A673 (cell line): ENCODE data around the gene KANTR. TPM values are rescaled to one million over a fixed set of nuclear protein-coding genes. Genes with fewer than 3 reads are reported as not detected.

Source experiments
- BruUV-seq: library from RNA; stranded (reverse); fragments of 400-500 nt; replicated peaks from 2 replicates; lab custom pipeline; 2021; lab: Mats Ljungman, UMichigan
- CTCF ChIA-PET: fragments of 300-600 bp; sonication (Branson Sonifier 250); formaldehyde crosslinking; loops from one replicate; lab custom pipeline; 2022; ENCODE audit warnings: antibody characterized with exemption; lab: Charles Lee
- POLR2A ChIA-PET: fragments of 300-600 bp; sonication (Branson Sonifier 250); formaldehyde crosslinking; loops from one replicate; lab custom pipeline; 2022; ENCODE audit warnings: antibody characterized with exemption; ENCODE audit not compliant: low non-redundant PET; lab: Charles Lee
- DNase-seq: peaks from one replicate; pipeline ENCODE4 v3.0.0-alpha.2; 2015; ENCODE audit warnings: low spot score
- H3K27ac ChIP-seq: fragments of 200-600 bp; sonication (generic); 2 replicates; pipeline ENCODE4 v1.5.1; 2016; ENCODE audit warnings: mixed run types, low read depth, mild to moderate bottlenecking, mixed read lengths, antibody characterized with exemption, low read length; ENCODE audit not compliant: poor library complexity, severe bottlenecking
- H3K27me3 ChIP-seq: fragments of 200-600 bp; sonication (generic); replicated peaks from 2 replicates; pipeline ENCODE4 v1.6.1; 2017; ENCODE audit warnings: mixed run types, low read depth, mild to moderate bottlenecking, mixed read lengths, antibody characterized with exemption, low read length; ENCODE audit not compliant: insufficient read depth, poor library complexity
- H3K36me3 ChIP-seq: fragments of 200-600 bp; sonication (generic); 2 replicates; pipeline ENCODE4 v1.6.1; 2016; ENCODE audit warnings: mixed run types, mild to moderate bottlenecking, mixed read lengths, antibody characterized with exemption, low read length; ENCODE audit not compliant: insufficient read depth, poor library complexity, severe bottlenecking
- H3K4me1 ChIP-seq: fragments of 200-600 bp; sonication (generic); 2 replicates; pipeline ENCODE4 v1.6.1; 2017; ENCODE audit warnings: mixed run types, mild to moderate bottlenecking, mixed read lengths, antibody characterized with exemption, low read length; ENCODE audit not compliant: insufficient read depth, poor library complexity, severe bottlenecking
- H3K4me3 ChIP-seq: fragments of 200-600 bp; sonication (generic); 2 replicates; pipeline ENCODE4 v1.5.1; 2016; ENCODE audit warnings: low read depth, mixed run types, mild to moderate bottlenecking, mixed read lengths, low read length; ENCODE audit not compliant: poor library complexity, severe bottlenecking
- H3K9me3 ChIP-seq: fragments of 200-600 bp; sonication (generic); 2 replicates; pipeline ENCODE4 v1.6.1; 2016; ENCODE audit warnings: mixed run types, low read depth, mild to moderate bottlenecking, mixed read lengths, antibody characterized with exemption, low read length; ENCODE audit not compliant: poor library complexity, severe bottlenecking
- CTCF ChIP-seq: fragments of 300-800, 200-600 bp; sonication (generic); conservative IDR thresholded peaks from 2 replicates; pipeline ENCODE4 v1.5.1; 2017; ENCODE audit warnings: low read depth, mild to moderate bottlenecking, antibody characterized with exemption, low read length, moderate library complexity, mixed read lengths
- EZH2 ChIP-seq: fragments of 200-600 bp; sonication (generic); IDR thresholded peaks from 2 replicates; pipeline ENCODE4 v1.6.1; 2017; ENCODE audit warnings: borderline replicate concordance, low read depth, mild to moderate bottlenecking, mixed read lengths, antibody characterized with exemption, low read length; ENCODE audit not compliant: poor library complexity, severe bottlenecking
- intact Hi-C: fragments of 100-400 bp; cut with micrococcal nuclease; formaldehyde crosslinking; loops from one replicate; pipeline ENCODE4 v1.10.0; 2022; ENCODE audit not compliant: unreplicated experiment
- total RNA-seq: library from RNA; stranded (reverse); gene quantifications from 2 replicates; pipeline ENCODE4 v1.2.3, GENCODE V29; 2021

The KANTR gene
- total RNA-seq, 1 experiment from 2014 or later: 15.4 TPM

- H3K4me1 ChIP-seq: no peaks in the 10 kb centered on the region
- POLR2A ChIA-PET: no interaction called here
- no peaks in the 10 kb centered on the region for H3K27me3 ChIP-seq
- no peak for DNase-seq
- no TSS peak for BruUV-seq
- no peak for TF ChIP-seq EZH2
- no peak for TF ChIP-seq CTCF
- H3K4me3 ChIP-seq: no peak overlapping the region
- intact Hi-C loops: no loop called here
- no peaks in the 10 kb centered on the region for H3K9me3 ChIP-seq
- no peaks in the 10 kb centered on the region for H3K36me3 ChIP-seq
- H3K27ac ChIP-seq: no peak overlapping the region
- CTCF ChIA-PET: no interaction called here
These were observed 21.6 kb downstream of the KANTR start for GRCh38 chrX:53115550-53115874.

GRCh38 chrX:53116101-53116500 lies 22.2 kb downstream of the KANTR start:
- POLR2A ChIA-PET: no interaction called here
- H3K9me3 ChIP-seq: no peaks in the 10 kb centered on the region

GRCh38 chrX:53122013-53122412 lies 28.1 kb downstream of the KANTR start:
- no peaks in the 10 kb centered on the region for H3K4me1 ChIP-seq
- ChIA-PET CTCF (no interaction called here), POLR2A (no interaction called here)
- no TSS peak for BruUV-seq
- no peak overlapping the region for H3K27ac ChIP-seq
- DNase-seq: no peak
- intact Hi-C loops: no loop called here
- no peak overlapping the region for H3K4me3 ChIP-seq
- no peaks in the 10 kb centered on the region for H3K27me3 ChIP-seq
- TF ChIP-seq CTCF (no peak), EZH2 (no peak)
- peaks cover 13% of the 10 kb centered on the region for H3K9me3 ChIP-seq
- H3K36me3 ChIP-seq: no peaks in the 10 kb centered on the region

More at GRCh38 chrX:53116101-53116500, 22.2 kb downstream of the KANTR start:
- H3K27ac ChIP-seq: no peak overlapping the region
- H3K4me1 ChIP-seq: no peaks in the 10 kb centered on the region
- H3K27me3 ChIP-seq: no peaks in the 10 kb centered on the region
- intact Hi-C loops: no loop called here
- H3K36me3 ChIP-seq: no peaks in the 10 kb centered on the region
- CTCF ChIA-PET: no interaction called here
- no peak overlapping the region for H3K4me3 ChIP-seq
- TF ChIP-seq CTCF (no peak), EZH2 (no peak)
- no peak for DNase-seq
- no TSS peak for BruUV-seq
